Astrocyte of the cerebellum (primary cell): Measurements from ENCODE around the gene AZIN2.

Source experiments
- DNase-seq: peaks from one replicate; pipeline ENCODE4 v3.0.0-alpha.2; 2011; ENCODE audit warnings: low read depth
- H3K4me3 ChIP-seq: 2 replicates; pipeline ENCODE4 v1.5.1; 2011; ENCODE audit warnings: mild to moderate bottlenecking, low read depth, low read length, moderate library complexity
- in situ Hi-C: cut with HindIII; loops from 2 replicates; pipeline ENCODE4 v1.10.0; 2017; ENCODE audit warnings: low sequenced_read_pairs
- TF ChIP-seq, protein P1 (sequence below): IDR thresholded peaks from 2 replicates; pipeline ENCODE4 v1.5.1; 2012; ENCODE audit warnings: low read length, low read depth, moderate library complexity, mild to moderate bottlenecking; ENCODE audit errors: missing control alignments

AZIN2 gene

DNA sequence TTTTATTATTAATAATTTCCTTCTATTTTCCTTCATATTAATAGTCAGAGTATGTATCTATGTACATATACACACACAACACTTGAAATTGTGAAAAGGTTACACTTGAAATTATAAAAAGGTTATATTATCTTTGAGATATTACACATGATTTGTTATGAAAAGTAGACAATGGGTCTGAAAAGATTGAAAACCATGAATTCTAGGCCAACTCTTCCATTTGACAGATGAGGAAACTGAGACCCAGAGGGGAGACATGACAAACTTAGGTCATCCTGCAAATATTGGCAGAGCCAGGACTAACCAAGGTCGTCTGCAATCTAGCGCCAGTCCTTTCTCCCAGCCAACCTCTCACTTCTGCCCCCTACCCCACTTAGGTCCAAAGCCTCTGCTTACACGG, 67.7 kb downstream of the AZIN2 start:
- in situ Hi-C loops = no loop called here
- TF ChIP-seq, protein P1, sequence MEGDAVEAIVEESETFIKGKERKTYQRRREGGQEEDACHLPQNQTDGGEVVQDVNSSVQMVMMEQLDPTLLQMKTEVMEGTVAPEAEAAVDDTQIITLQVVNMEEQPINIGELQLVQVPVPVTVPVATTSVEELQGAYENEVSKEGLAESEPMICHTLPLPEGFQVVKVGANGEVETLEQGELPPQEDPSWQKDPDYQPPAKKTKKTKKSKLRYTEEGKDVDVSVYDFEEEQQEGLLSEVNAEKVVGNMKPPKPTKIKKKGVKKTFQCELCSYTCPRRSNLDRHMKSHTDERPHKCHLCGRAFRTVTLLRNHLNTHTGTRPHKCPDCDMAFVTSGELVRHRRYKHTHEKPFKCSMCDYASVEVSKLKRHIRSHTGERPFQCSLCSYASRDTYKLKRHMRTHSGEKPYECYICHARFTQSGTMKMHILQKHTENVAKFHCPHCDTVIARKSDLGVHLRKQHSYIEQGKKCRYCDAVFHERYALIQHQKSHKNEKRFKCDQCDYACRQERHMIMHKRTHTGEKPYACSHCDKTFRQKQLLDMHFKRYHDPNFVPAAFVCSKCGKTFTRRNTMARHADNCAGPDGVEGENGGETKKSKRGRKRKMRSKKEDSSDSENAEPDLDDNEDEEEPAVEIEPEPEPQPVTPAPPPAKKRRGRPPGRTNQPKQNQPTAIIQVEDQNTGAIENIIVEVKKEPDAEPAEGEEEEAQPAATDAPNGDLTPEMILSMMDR = no peak
- H3K4me3 ChIP-seq = no peak overlapping the region

DNA sequence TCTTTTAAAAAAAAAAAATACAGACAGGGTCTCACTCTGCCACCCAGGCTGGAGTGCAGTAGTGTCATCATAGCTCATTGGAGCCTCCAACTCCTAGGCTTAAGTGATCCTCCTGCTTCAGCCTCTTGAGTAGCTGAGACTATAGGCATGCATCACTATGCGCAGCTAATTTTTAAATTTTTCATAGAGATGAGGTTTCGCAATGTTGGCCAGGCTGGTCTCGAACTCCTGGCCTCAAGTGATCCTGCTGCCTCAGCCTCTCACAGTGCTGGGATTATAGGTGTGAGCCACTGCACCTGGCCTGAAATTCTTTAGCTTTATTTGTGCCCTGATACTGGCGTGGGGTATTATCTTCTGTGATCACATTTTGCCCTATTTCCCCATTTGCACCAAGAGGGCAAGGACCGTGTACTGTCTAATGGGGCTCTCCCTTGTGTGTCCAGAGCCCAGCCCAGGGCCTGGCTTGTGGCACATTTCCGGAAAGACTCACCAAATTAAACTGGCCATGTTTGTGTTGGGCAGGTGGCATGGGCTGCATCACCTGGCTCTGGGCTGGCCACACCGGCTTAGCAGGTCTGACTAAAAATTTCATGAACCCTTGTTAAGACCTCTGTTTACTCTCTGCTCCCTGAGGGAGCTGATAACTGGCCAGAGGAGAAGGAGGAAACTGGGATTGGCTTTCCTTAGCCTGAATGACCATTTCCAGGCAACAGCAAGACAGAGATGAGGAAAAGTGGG, 68.7 kb downstream of the AZIN2 start:
- DNase-seq = no peak
- in situ Hi-C loops = no loop called here
- no peak overlapping the region for H3K4me3 ChIP-seq
- TF ChIP-seq, protein P1 = no peak

More for the DNA sequence above, 67.7 kb downstream of the AZIN2 start:
- no peak for DNase-seq

DNA sequence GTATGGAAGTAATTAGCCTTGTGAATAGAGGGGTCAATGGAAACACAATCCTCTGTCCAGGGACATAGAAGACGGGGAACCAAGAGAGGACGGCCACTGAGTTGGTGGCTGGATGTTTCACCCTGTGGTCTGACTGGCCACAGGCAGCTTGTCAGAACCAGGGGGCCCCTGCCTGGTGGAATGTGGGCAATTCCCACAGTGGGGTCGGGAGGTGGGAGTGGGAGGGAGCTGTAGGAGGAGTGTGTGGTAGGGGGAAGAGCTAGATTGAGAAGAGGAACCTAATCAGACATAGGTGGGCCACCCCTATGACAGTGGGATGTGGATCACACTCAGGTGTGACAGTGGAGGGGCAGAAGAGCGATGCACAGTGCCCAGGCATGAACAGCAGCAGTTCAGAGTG, 69.6 kb downstream of the AZIN2 start:
- H3K4me3 ChIP-seq = no peak overlapping the region
- in situ Hi-C loops = no loop called here
- TF ChIP-seq, protein P1 = no peak
- DNase-seq = no peak

DNA sequence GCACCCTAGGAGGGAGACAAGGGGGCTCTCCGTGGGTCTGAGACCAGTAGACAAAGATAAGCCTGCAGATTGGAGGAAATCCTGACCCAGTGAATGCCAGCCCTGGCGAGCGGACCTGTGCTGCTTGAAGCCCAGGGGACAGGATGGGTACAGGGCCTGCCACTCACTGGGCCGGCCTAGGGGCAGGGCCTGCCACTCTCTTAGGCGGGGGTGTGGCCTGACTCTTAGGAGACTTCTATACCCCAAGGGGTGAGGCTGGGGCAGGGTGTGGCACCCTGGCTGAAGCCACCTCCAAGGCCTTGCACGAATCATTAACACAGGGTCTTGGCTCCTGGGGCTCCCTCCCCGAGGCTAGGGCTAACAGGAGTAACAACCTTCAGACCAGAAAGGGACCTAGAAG, 70.2 kb downstream of the AZIN2 start:
- TF ChIP-seq, protein P1 = no peak

DNA sequence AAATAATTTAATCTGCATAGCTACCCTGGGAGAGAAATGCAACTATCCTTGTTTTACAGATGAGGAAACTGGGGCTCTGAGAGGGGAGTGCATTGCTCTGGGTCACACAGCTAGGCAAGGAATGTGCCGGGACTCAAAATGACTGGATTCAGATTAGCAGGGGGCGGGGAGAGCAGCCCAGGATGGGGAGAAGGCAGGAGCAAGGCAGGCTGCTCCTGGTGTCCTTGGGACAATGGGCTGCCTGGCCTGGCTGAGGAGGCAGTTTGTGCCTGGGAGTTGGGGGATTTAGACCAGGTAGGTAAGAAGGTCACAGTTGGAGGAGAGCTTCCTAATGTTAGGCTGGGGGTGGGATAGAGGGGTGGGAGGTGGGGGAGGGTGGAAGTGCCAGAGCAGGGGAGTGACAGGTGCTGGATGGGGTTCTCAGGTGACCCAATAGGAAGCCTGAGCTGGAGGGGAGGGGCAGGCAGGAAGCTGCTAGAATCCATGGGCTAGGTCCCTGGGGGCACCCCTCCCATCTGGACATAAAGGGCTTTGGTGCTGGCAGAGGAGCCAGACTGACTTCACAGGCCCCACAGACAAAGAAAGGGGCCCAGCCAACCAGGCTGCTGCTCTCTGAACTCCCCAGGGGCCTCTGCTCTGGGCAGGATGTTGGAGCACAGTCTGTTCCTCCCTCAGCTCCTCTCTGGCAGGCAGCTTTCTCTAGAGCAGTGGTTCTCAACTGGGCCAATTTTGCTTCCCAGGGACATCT, 71.9 kb downstream of the AZIN2 start:
- in situ Hi-C loops = no loop called here
- TF ChIP-seq, protein P1 = no peak

More for the DNA sequence above, 70.2 kb downstream of the AZIN2 start:
- in situ Hi-C loops = no loop called here
- no peak for DNase-seq
- no peak overlapping the region for H3K4me3 ChIP-seq

DNA sequence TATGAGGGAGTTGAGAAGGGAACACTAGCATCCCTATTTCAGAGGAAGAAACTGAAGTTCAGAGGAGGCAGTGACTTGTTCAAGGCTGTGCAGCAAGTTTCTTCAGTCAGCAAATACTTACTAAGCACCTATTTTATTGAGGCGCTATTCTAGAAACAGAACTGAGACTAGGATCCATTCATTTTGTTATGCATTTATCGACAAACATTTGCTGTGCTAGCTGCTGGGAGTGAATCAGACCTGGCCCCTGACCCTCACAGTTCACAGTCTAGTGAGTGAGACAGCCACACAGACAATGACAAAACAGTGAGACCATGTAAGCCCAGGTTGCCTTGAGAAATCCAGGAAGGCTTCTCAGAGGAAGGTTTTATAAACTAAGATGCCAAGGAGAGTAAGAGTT, 72.7 kb downstream of the AZIN2 start:
- DNase-seq = no peak
- TF ChIP-seq, protein P1 = no peak
- in situ Hi-C loops = no loop called here

More for the DNA sequence above, 71.9 kb downstream of the AZIN2 start:
- no peak for DNase-seq
- H3K4me3 ChIP-seq = no peak overlapping the region

More for the DNA sequence above, 72.7 kb downstream of the AZIN2 start:
- no peak overlapping the region for H3K4me3 ChIP-seq
